NT2/D1 (cell line): ENCODE data around the gene TLX1.

Source experiments
- DNase-seq: peaks from one replicate; pipeline ENCODE4 v3.0.0-alpha.2; 2011; ENCODE audit warnings: low read depth, low spot score
- H3K27me3 ChIP-seq: 2 replicates; pipeline ENCODE4 v1.6.0; 2011; ENCODE audit warnings: mild to moderate bottlenecking; ENCODE audit not compliant: insufficient read length, insufficient read depth
- H3K36me3 ChIP-seq: 2 replicates; pipeline ENCODE4 v1.6.1; 2011; ENCODE audit warnings: mild to moderate bottlenecking, low read length, mixed read lengths; ENCODE audit not compliant: insufficient read depth, insufficient read length
- H3K4me1 ChIP-seq: 2 replicates; pipeline ENCODE4 v1.5.1; 2011; ENCODE audit not compliant: insufficient read depth, insufficient read length
- H3K4me3 ChIP-seq: 2 replicates; pipeline ENCODE4 v1.5.1; 2011; ENCODE audit warnings: low read depth; ENCODE audit not compliant: insufficient read length
- H3K9ac ChIP-seq: 2 replicates; pipeline ENCODE4 v1.6.0; 2011; ENCODE audit warnings: low read depth; ENCODE audit not compliant: insufficient read length
- H3K9me3 ChIP-seq: 2 replicates; pipeline ENCODE4 v1.5.1; 2011; ENCODE audit warnings: mild to moderate bottlenecking, low read length; ENCODE audit not compliant: insufficient read depth
- SUZ12 ChIP-seq: IDR thresholded peaks from 2 replicates; pipeline ENCODE4 v1.6.1; 2011; ENCODE audit not compliant: insufficient read length, insufficient read depth; ENCODE audit errors: extremely low read depth
- YY1 ChIP-seq: IDR thresholded peaks from 2 replicates; pipeline ENCODE4 v1.6.1; 2011; ENCODE audit not compliant: insufficient read length, insufficient read depth
- ZNF274 ChIP-seq: IDR thresholded peaks from 2 replicates; pipeline ENCODE4 v1.6.1; 2011; ENCODE audit warnings: mild to moderate bottlenecking, low read depth, low read length

TLX1 gene

GRCh38 chr10:101099901-101100300, 31.2 kb upstream of the TLX1 start:
- Histone ChIP-seq H3K9ac (no peak overlapping the region), H3K27me3 (no peaks in the 10 kb centered on the region), H3K36me3 (no peaks in the 10 kb centered on the region), H3K4me1 (peaks cover 4% of the 10 kb centered on the region), H3K9me3 (no peaks in the 10 kb centered on the region), H3K4me3 (no peak overlapping the region)
- TF ChIP-seq ZNF274 (no peak), YY1 (no peak), SUZ12 (no peak)
- no peak for DNase-seq

- no peak for DNase-seq
- Histone ChIP-seq H3K9me3 (no peaks in the 10 kb centered on the region), H3K9ac (no peak overlapping the region), H3K4me1 (no peaks in the 10 kb centered on the region), H3K4me3 (no peak overlapping the region), H3K27me3 (no peaks in the 10 kb centered on the region), H3K36me3 (no peaks in the 10 kb centered on the region)
- TF ChIP-seq ZNF274 (no peak), YY1 (no peak), SUZ12 (no peak)
Observed at GRCh38 chr10:101101372-101101881, 29.7 kb upstream of the TLX1 start.

- no peaks in the 10 kb centered on the region for H3K36me3 ChIP-seq
- H3K4me1 ChIP-seq: no peaks in the 10 kb centered on the region
- H3K4me3 ChIP-seq: no peak overlapping the region
- H3K9ac ChIP-seq: no peak overlapping the region
- DNase-seq: no peak
- H3K27me3 ChIP-seq: no peaks in the 10 kb centered on the region
- TF ChIP-seq YY1: no peak
- no peak for TF ChIP-seq SUZ12
- TF ChIP-seq ZNF274: no peak
- H3K9me3 ChIP-seq: no peaks in the 10 kb centered on the region
Observed at GRCh38 chr10:101103430-101103829, 27.7 kb upstream of the TLX1 start.

- Histone ChIP-seq H3K36me3 (no peaks in the 10 kb centered on the region), H3K4me3 (no peak overlapping the region), H3K9me3 (no peaks in the 10 kb centered on the region), H3K9ac (no peak overlapping the region), H3K4me1 (no peaks in the 10 kb centered on the region), H3K27me3 (no peaks in the 10 kb centered on the region)
- no peak for DNase-seq
- TF ChIP-seq ZNF274 (no peak), SUZ12 (no peak), YY1 (no peak)
Observed at GRCh38 chr10:101106351-101106750, 24.7 kb upstream of the TLX1 start.

- no peaks in the 10 kb centered on the region for H3K9me3 ChIP-seq
- TF ChIP-seq YY1 (no peak), ZNF274 (no peak), SUZ12 (no peak)
- DNase-seq: no peak
- H3K36me3 ChIP-seq: no peaks in the 10 kb centered on the region
- H3K4me3 ChIP-seq: no peak overlapping the region
- no peaks in the 10 kb centered on the region for H3K27me3 ChIP-seq
- H3K9ac ChIP-seq: no peak overlapping the region
- H3K4me1 ChIP-seq: peaks cover 2% of the 10 kb centered on the region
Observed at GRCh38 chr10:101107771-101108170, 23.3 kb upstream of the TLX1 start.

- Histone ChIP-seq H3K9me3 (no peaks in the 10 kb centered on the region), H3K4me3 (no peak overlapping the region)
- no peak for TF ChIP-seq YY1
- TF ChIP-seq SUZ12: no peak
- no peak for TF ChIP-seq ZNF274
Observed at GRCh38 chr10:101110856-101111523, 20.1 kb upstream of the TLX1 start.

GRCh38 chr10:101111547-101111946, 19.6 kb upstream of the TLX1 start:
- H3K9me3 ChIP-seq: no peaks in the 10 kb centered on the region
- no peaks in the 10 kb centered on the region for H3K27me3 ChIP-seq
- no peak for TF ChIP-seq SUZ12
- TF ChIP-seq ZNF274: no peak
- TF ChIP-seq YY1: no peak
- H3K4me1 ChIP-seq: peaks cover 2% of the 10 kb centered on the region
- DNase-seq: no peak
- no peaks in the 10 kb centered on the region for H3K36me3 ChIP-seq
- H3K9ac ChIP-seq: no peak overlapping the region
- no peak overlapping the region for H3K4me3 ChIP-seq

More at GRCh38 chr10:101110856-101111523, 20.1 kb upstream of the TLX1 start:
- Histone ChIP-seq H3K36me3 (no peaks in the 10 kb centered on the region), H3K9ac (no peak overlapping the region), H3K4me1 (peaks cover 2% of the 10 kb centered on the region), H3K27me3 (no peaks in the 10 kb centered on the region)
- DNase-seq: no peak
